ENCODE data around the gene COL12A1.

The COL12A1 gene

DNA sequence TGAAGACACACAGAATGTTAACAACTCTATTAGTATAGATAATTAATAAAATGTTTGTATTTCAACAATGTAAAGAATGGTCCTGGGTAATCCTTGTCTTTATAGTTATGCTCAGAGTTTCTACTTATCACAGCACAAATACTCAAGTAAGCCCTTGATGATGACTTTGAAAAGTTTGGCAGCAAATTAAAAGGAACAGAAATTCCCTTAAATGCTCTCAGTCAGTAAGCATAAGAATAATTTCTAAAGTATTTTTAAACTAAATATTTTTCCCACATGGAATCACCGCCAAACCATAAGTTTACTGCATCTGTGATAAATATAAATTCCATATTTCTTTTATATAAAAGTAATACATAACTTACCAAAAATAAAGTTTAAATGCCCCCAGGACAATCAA lies 96.1 kb downstream of the COL12A1 start:
- Histone ChIP-seq H3K9me3 (no peaks in the 10 kb centered on the region), H3K27me3 (ENCODE audit: low read depth) (no peaks in the 10 kb centered on the region), H3K4me3 (no peak overlapping the region), H3K36me3 (replicated peaks) (no peaks in the 10 kb centered on the region), H3K4me1 (peaks cover 2% of the 10 kb centered on the region; the same call in 1 of the 2 replicates)
- no peak for DNase-seq (ENCODE audit: low spot score in 2 of 2)
- in situ Hi-C loops (cut with MboI; ENCODE audit: low sequenced_read_pairs), result no loop called here

DNA sequence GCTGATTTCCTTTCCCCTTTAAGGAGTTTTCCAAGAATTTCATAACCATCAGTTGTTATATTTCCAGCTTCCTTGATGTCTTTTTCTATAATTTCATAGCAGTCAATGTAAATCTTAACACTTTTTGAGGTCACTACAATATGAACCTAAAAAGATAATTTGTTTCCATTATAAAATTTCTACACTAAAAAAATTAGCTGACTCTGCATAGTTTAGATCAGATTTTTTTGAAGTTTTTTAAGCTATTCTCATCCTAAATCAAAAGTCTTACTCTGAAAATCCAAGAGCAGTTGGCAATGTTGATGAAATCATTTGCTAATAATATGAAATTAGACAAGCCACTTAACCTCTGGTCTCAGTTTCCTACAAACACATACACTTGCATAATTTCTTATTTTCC lies 96.8 kb downstream of the COL12A1 start:
- Histone ChIP-seq H3K9me3 (no peaks in the 10 kb centered on the region), H3K27me3 (ENCODE audit: low read depth) (no peaks in the 10 kb centered on the region), H3K4me1 (peaks cover 2% of the 10 kb centered on the region; the same call in 1 of the 2 replicates), H3K36me3 (replicated peaks) (no peaks in the 10 kb centered on the region), H3K4me3 (no peak overlapping the region)
- in situ Hi-C loops (cut with MboI; ENCODE audit: low sequenced_read_pairs), result no loop called here
- no peak for DNase-seq (ENCODE audit: low spot score in 2 of 2)

DNA sequence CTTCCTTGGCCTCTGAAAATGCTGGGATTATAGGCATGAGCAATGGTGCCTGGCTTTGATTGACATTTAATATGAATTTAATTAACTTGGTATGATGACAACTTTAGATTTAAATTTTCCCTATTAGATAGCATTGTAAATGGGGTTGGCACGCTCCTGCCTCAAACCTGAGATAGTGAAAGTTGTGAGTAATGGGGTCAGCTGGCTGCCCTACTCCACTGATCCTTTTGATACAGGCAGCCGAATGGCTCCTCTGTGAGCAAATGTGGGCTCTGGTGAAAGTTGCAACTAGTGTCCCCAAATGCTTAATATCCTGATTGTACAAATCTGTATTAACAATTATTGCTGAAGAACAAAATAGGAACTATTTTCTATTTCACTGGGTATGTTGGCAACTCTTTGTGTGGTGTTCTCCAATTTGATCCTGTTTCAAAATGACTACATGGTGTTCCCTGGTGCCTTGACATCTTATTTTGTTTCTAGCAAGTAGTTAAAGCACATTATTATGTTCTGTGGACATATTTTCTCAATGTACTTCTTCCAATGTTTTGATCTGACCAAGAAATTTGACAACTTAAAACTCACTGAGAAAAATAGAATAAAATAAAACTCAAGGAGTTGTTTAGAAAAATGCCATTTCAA lies 97.4 kb downstream of the COL12A1 start:
- Histone ChIP-seq H3K36me3 (replicated peaks) (no peaks in the 10 kb centered on the region), H3K4me3 (no peak overlapping the region), H3K4me1 (peaks cover 2% of the 10 kb centered on the region; the same call in 1 of the 2 replicates), H3K27me3 (ENCODE audit: low read depth) (no peaks in the 10 kb centered on the region), H3K9me3 (no peaks in the 10 kb centered on the region)
- DNase-seq (ENCODE audit: low spot score in 2 of 2), result no peak
- in situ Hi-C loops (cut with MboI; ENCODE audit: low sequenced_read_pairs), result no loop called here

DNA sequence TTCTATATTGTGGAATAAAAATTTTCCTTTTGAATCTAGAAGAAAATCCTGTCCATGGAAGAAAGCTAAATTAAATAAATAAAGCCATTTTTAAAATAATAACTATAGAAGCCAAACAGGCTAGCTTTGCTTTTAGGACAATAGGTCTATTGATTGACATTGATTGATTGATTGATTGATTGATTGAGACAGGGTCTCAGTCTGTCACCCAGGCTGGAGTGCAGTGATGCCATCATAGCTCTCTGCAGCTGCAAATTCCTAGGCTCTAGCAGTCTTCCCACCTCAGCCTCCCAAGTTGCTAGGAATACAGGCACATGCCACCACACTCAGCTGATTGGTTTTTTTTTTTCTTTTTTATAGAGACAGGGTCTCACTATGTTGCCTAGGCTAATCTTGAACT lies 97.9 kb downstream of the COL12A1 start:
- H3K4me3 ChIP-seq, result no peak overlapping the region

DNA sequence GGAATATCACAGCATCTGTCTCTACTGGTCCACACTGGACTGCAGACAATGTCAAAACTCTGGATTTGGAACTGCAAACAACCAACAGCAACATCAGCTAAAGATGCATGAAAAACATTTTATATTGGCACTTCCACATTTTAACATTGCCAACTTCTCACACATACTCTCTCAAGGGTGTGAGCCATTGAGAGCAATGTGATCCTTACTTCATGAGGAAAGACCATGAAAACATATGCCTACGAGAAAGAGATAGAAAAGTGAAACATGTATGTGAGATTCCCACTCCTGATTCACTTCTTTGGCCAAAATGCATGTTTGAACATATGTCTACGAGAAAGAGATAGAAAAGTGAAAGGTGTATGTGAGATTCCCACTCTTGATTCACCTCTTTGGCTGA lies 99.4 kb downstream of the COL12A1 start:
- H3K27me3 ChIP-seq (ENCODE audit: low read depth), result no peaks in the 10 kb centered on the region

More for the DNA sequence above, 97.9 kb downstream of the COL12A1 start:
- H3K4me1 ChIP-seq, result peaks cover 2% of the 10 kb centered on the region; the same call in 1 of the 2 replicates
- in situ Hi-C loops (cut with MboI; ENCODE audit: low sequenced_read_pairs), result no loop called here
- H3K27me3 ChIP-seq (ENCODE audit: low read depth), result no peaks in the 10 kb centered on the region
- no peaks in the 10 kb centered on the region for H3K36me3 ChIP-seq (replicated peaks)
- DNase-seq (ENCODE audit: low spot score in 2 of 2), result no peak
- H3K9me3 ChIP-seq, result no peaks in the 10 kb centered on the region

DNA sequence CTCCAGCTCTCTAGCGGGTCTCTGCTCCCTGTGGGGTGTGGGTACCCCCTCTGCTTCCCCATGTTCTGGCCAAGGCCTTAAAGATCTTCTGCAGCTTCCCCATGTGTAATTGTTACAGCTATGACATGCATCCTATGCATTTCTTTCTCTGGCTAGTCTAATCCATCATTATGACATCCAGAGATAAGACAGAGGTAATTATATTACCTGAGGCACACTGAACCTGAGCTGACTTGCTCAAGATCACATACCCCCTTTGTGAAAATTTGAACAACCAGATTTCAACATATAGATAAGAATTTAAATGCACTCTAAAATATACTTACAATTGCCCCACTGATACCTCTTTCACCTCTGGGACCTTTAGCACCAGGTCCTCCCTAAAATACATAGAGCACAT lies 102.4 kb downstream of the COL12A1 start:
- no peaks in the 10 kb centered on the region for H3K9me3 ChIP-seq
- no peaks in the 10 kb centered on the region for H3K4me1 ChIP-seq
- DNase-seq (ENCODE audit: low spot score in 2 of 2), result no peak
- H3K4me3 ChIP-seq, result no peak overlapping the region
- H3K27me3 ChIP-seq (ENCODE audit: low read depth), result no peaks in the 10 kb centered on the region
- in situ Hi-C loops (cut with MboI; ENCODE audit: low sequenced_read_pairs), result no loop called here
- no peaks in the 10 kb centered on the region for H3K36me3 ChIP-seq (replicated peaks)

More for the DNA sequence above, 99.4 kb downstream of the COL12A1 start:
- Histone ChIP-seq H3K4me3 (no peak overlapping the region), H3K9me3 (no peaks in the 10 kb centered on the region), H3K36me3 (replicated peaks) (no peaks in the 10 kb centered on the region), H3K4me1 (peaks cover 2% of the 10 kb centered on the region; the same call in 1 of the 2 replicates)
- in situ Hi-C loops (cut with MboI; ENCODE audit: low sequenced_read_pairs), result no loop called here
- DNase-seq (ENCODE audit: low spot score in 2 of 2), result no peak

DNA sequence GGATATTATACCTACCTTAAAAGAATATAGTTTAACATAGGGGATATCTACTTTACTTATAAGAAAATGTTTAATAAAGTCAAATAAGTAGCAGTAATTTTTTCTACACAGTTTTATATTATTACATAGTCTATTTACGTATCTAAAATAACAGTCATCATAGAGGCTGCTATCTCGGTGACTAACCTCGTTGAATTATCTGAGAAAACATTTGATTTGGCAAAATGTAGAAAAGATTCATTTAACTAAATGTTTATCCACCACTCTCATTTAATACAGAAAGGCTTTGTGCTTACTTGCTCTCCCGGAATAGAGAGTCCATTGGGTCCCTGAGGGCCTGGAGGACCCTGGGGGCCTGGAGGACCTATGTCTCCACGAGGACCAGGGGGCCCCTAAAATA lies 103.6 kb downstream of the COL12A1 start:
- Histone ChIP-seq H3K9me3 (no peaks in the 10 kb centered on the region), H3K4me3 (no peak overlapping the region), H3K27me3 (ENCODE audit: low read depth) (no peaks in the 10 kb centered on the region), H3K36me3 (replicated peaks) (no peaks in the 10 kb centered on the region), H3K4me1 (no peaks in the 10 kb centered on the region)
- DNase-seq (ENCODE audit: low spot score in 2 of 2), result no peak
- in situ Hi-C loops (cut with MboI; ENCODE audit: low sequenced_read_pairs), result no loop called here

DNA sequence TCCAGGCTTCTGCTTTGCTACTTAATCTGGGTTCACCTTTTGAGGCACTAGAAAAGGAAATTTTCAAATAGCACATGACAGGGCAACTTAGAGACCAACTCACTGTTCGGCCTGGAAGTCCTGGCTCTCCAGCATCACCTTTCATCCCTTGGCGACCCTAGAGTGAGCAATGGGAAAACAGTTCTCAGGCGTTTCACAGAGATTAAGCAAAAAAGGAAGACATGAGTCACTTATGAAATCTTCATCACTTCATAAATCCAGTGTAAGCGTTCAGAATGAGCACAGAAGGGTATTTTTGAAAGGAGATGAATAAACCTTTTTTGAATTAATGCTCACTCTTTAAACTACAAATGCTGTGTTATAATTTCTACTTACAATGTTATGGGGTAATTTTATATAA lies 104.0 kb downstream of the COL12A1 start:
- H3K9me3 ChIP-seq, result no peaks in the 10 kb centered on the region
- H3K4me3 ChIP-seq, result no peak overlapping the region
- in situ Hi-C loops (cut with MboI; ENCODE audit: low sequenced_read_pairs), result no loop called here
- no peak for DNase-seq (ENCODE audit: low spot score in 2 of 2)
- H3K4me1 ChIP-seq, result no peaks in the 10 kb centered on the region
- no peaks in the 10 kb centered on the region for H3K36me3 ChIP-seq (replicated peaks)
- H3K27me3 ChIP-seq (ENCODE audit: low read depth), result no peaks in the 10 kb centered on the region

DNA sequence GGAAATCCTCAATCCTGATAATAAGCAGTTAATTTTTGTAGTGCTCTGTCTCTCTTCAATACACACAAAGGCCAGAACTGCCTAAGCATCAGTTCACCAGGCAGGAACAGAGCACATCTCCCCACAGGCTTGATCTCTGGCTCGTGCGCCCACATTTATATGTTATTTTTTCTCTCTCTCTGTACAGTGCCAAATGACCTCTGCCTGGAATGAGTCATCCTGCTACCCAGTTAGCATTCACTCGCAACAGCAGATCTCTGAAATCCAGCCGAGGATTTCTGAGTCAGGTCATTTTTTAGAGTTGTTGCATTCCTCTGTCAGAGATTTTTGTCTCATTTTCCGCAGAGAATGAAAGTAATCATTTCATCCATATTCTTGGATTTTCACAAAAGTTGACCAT lies 107.1 kb downstream of the COL12A1 start:
- no peaks in the 10 kb centered on the region for H3K9me3 ChIP-seq
- DNase-seq (ENCODE audit: low spot score in 2 of 2), result no peak
- no peaks in the 10 kb centered on the region for H3K4me1 ChIP-seq
- no peaks in the 10 kb centered on the region for H3K36me3 ChIP-seq (replicated peaks)
- H3K4me3 ChIP-seq, result no peak overlapping the region
- H3K27me3 ChIP-seq (ENCODE audit: low read depth), result no peaks in the 10 kb centered on the region
- in situ Hi-C loops (cut with MboI; ENCODE audit: low sequenced_read_pairs), result no loop called here

DNA sequence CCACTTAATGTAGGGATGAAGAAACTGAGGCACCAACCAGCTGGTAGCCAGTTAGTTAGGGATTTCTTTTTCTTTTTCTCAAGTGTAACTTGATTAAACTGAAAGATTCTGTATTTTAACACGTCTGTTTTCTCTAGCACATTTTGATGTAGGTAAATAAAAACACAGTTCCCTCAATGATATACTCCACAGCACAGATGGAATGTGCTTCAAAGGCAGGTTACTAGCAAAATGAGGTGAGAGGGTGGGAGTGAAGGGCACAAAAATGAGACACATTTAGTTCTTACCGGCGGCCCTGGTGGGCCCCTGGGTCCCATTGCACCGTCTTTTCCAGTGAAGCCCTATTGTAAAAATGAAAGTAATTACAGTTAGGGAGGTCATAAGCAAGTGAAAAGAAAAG lies 108.9 kb downstream of the COL12A1 start:
- in situ Hi-C loops (cut with MboI; ENCODE audit: low sequenced_read_pairs), result no loop called here
- Histone ChIP-seq H3K27me3 (ENCODE audit: low read depth) (no peaks in the 10 kb centered on the region), H3K4me1 (no peaks in the 10 kb centered on the region), H3K36me3 (replicated peaks) (no peaks in the 10 kb centered on the region), H3K4me3 (no peak overlapping the region), H3K9me3 (no peaks in the 10 kb centered on the region)
- no peak for DNase-seq (ENCODE audit: low spot score in 2 of 2)

DNA sequence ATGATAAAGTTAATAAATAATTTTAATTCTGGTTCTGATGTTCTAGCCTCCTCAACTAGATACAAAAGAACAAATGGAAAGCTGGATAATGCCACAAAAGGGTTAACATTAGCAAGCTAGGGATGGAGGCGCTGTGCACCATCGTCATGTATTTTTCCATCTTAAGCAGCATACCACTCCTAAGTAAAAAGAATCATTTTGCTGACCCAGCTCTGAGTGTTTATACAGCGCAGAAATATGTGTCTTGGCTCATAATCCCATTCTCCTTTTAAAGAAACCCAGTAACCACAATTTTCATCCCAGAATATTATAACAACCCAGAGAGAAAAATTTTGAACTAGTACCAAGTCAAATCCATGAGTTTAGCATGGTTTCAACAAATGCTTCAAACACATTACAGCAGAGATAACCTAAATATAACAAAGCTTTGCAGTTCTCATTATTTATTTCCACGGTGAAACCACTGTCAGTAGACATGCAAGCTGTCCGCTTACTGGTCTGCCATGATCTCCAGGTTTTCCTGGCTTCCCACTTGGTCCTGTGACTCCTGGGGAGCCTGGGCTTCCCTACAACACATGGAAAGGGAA lies 111.1 kb downstream of the COL12A1 start:
- H3K36me3 ChIP-seq (replicated peaks), result no peaks in the 10 kb centered on the region
- in situ Hi-C loops (cut with MboI; ENCODE audit: low sequenced_read_pairs), result no loop called here
- H3K9me3 ChIP-seq, result no peaks in the 10 kb centered on the region
- no peaks in the 10 kb centered on the region for H3K4me1 ChIP-seq
- DNase-seq (ENCODE audit: low spot score in 2 of 2), result no peak
- no peak overlapping the region for H3K4me3 ChIP-seq
- H3K27me3 ChIP-seq (ENCODE audit: low read depth), result no peaks in the 10 kb centered on the region

DNA sequence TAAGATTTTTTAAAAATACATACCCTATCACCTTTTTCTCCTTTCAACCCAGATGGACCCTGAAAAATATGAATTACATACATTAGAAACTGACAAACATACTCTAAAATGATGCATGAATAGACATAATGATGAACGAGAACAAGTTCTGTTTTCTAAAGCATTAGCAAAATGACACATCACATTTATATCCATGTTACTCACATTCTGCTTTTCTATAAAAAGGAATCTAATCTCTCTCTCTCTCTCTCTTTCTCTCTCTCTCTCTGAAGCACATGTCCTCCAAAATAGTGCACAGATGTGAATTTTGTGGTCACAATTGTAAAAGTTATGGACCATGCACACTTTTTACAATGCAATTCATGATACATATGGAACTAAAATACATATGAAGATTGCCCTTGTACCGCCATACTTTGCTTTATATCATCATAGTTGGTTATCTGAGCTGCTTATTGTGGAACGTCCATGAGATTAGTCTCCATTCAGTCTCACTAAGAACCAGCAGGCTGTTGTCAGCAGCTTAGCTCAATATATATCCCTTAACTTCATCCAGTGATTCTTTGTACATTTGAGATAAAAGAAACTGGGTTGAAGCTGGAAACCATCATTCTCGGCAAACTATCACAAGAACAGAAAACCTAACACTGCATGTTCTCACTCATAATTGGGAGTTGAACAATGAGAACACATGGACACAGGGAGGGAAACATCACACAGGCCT lies 114.2 kb downstream of the COL12A1 start:
- in situ Hi-C loops (cut with MboI; ENCODE audit: low sequenced_read_pairs), result no loop called here
- DNase-seq (ENCODE audit: low spot score in 2 of 2), result no peak
- no peaks in the 10 kb centered on the region for H3K36me3 ChIP-seq (replicated peaks)
- no peaks in the 10 kb centered on the region; the same call in 1 of the 2 replicates for H3K27me3 ChIP-seq (ENCODE audit: low read depth)
- no peak overlapping the region for H3K4me3 ChIP-seq
- H3K4me1 ChIP-seq, result no peaks in the 10 kb centered on the region
- no peaks in the 10 kb centered on the region for H3K9me3 ChIP-seq

DNA sequence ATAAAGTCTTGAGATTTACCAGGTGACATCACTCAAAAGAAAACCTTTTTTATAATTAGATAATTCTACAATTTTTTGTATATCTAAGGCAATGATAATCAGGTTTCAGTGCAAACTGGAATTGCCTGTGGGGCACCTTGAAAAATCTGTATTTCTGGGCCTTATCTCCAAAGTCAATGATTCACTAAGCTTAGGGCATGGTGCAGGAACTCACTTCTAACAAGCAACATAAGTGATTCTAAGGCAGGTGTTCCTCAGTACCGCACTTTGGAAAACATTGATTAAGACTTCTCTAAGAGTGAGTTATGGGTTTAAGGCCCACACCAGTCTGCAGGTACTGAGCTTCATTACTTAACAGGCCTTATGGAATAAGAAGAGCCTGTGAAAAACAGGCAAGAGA lies 115.3 kb downstream of the COL12A1 start:
- Histone ChIP-seq H3K27me3 (ENCODE audit: low read depth) (peaks cover 6% of the 10 kb centered on the region), H3K36me3 (replicated peaks) (no peaks in the 10 kb centered on the region)

DNA sequence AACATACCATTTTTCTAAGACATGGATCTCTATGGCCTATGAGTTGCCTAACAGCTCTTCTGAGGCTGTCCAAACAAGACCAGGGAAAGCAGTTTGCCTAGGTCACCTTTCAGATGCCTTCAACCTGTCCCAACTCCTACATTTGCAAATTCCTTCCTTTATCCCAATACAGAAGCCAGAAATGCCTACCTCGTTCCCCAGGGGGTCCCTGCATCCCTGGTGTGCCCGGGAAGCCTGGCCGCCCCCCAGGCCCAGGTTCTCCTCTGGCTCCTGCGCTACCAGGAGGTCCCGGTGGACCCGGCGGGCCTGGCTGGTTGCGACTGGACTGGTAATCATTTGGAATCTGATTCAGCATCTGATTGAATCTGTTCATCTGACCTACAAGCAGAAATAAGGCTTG lies 115.9 kb downstream of the COL12A1 start:
- Histone ChIP-seq H3K9me3 (no peaks in the 10 kb centered on the region), H3K27me3 (ENCODE audit: low read depth) (peaks cover 8% of the 10 kb centered on the region), H3K36me3 (replicated peaks) (no peaks in the 10 kb centered on the region), H3K4me1 (peaks cover 2% of the 10 kb centered on the region; the same call in 1 of the 2 replicates), H3K4me3 (no peak overlapping the region)
- in situ Hi-C loops (cut with MboI; ENCODE audit: low sequenced_read_pairs), result no loop called here
- no peak for DNase-seq (ENCODE audit: low spot score in 2 of 2)

More for the DNA sequence above, 115.3 kb downstream of the COL12A1 start:
- in situ Hi-C loops (cut with MboI; ENCODE audit: low sequenced_read_pairs), result no loop called here
- no peak for DNase-seq (ENCODE audit: low spot score in 2 of 2)
- Histone ChIP-seq H3K4me1 (peaks cover 2% of the 10 kb centered on the region; the same call in 1 of the 2 replicates), H3K4me3 (no peak overlapping the region), H3K9me3 (no peaks in the 10 kb centered on the region)

Data from HAP-1 (cell line).